ENCODE results near the gene HSPB6.

The HSPB6 gene

GRCh38 chr19:35713904-35714495 is 42.8 kb downstream of the HSPB6 start:
- no peak for TF ChIP-seq CTCF (conservative IDR thresholded peaks at IDR 0.05; ENCODE audit: low read depth, low read length)
- H3K27ac ChIP-seq, result no peak overlapping the region
- H3K4me1 ChIP-seq (ENCODE audit: low read depth, poor library complexity, severe bottlenecking), result peaks cover 7% of the 10 kb centered on the region
- H3K27me3 ChIP-seq (ENCODE audit: insufficient read depth, low read depth), result peaks cover 11% of the 10 kb centered on the region; the same call in 1 of the 2 replicates
- no peak overlapping the region for H3K4me3 ChIP-seq (IDR thresholded peaks at IDR 0.05; ENCODE audit: insufficient read depth, low read depth, low read length)
- no peaks in the 10 kb centered on the region for H4K20me1 ChIP-seq (ENCODE audit: insufficient read depth)
- no peak overlapping the region for H2AFZ ChIP-seq (ENCODE audit: low read depth)
- H3K79me2 ChIP-seq (ENCODE audit: insufficient read depth, low read depth), result peaks cover 9% of the 10 kb centered on the region
- H3K4me2 ChIP-seq, result no peak overlapping the region
- no peaks in the 10 kb centered on the region for H3K36me3 ChIP-seq (ENCODE audit: insufficient read depth)
- no peak overlapping the region for H3K9ac ChIP-seq

GRCh38 chr19:35713506-35713850 is 43.4 kb downstream of the HSPB6 start:
- Histone ChIP-seq H4K20me1 (ENCODE audit: insufficient read depth) (no peaks in the 10 kb centered on the region), H3K27ac (no peak overlapping the region), H3K4me1 (ENCODE audit: low read depth, poor library complexity, severe bottlenecking) (peaks cover 6% of the 10 kb centered on the region), H3K79me2 (ENCODE audit: insufficient read depth, low read depth) (peaks cover 4% of the 10 kb centered on the region), H2AFZ (ENCODE audit: low read depth) (no peak overlapping the region), H3K4me2 (no peak overlapping the region), H3K4me3 (IDR thresholded peaks at IDR 0.05; ENCODE audit: insufficient read depth, low read depth, low read length) (no peak overlapping the region), H3K27me3 (ENCODE audit: insufficient read depth, low read depth) (peaks cover 16% of the 10 kb centered on the region; the same call in 1 of the 2 replicates), H3K9ac (no peak overlapping the region), H3K36me3 (ENCODE audit: insufficient read depth) (no peaks in the 10 kb centered on the region)
- no peak for TF ChIP-seq CTCF (conservative IDR thresholded peaks at IDR 0.05; ENCODE audit: low read depth, low read length)

GRCh38 chr19:35712567-35713505 is 44.0 kb downstream of the HSPB6 start:
- Histone ChIP-seq H3K27me3 (ENCODE audit: insufficient read depth, low read depth) (peaks cover 23% of the 10 kb centered on the region), H3K36me3 (ENCODE audit: insufficient read depth) (no peaks in the 10 kb centered on the region), H4K20me1 (ENCODE audit: insufficient read depth) (no peaks in the 10 kb centered on the region), H3K79me2 (ENCODE audit: insufficient read depth, low read depth) (no peaks in the 10 kb centered on the region), H3K4me3 (IDR thresholded peaks at IDR 0.05; ENCODE audit: insufficient read depth, low read depth, low read length) (no peak overlapping the region), H3K27ac (no peak overlapping the region), H3K4me2 (no peak overlapping the region), H2AFZ (ENCODE audit: low read depth) (no peak overlapping the region), H3K9ac (no peak overlapping the region), H3K4me1 (ENCODE audit: low read depth, poor library complexity, severe bottlenecking) (peaks cover 6% of the 10 kb centered on the region)
- TF ChIP-seq CTCF (conservative IDR thresholded peaks at IDR 0.05; ENCODE audit: low read depth, low read length), result no peak

GRCh38 chr19:35710784-35711723 is 45.8 kb downstream of the HSPB6 start:
- peaks cover 33% of the 10 kb centered on the region for H3K27me3 ChIP-seq (ENCODE audit: insufficient read depth, low read depth)

More at GRCh38 chr19:35710784-35711723, 45.8 kb downstream of the HSPB6 start:
- H2AFZ ChIP-seq (ENCODE audit: low read depth), result no peak overlapping the region
- H3K27ac ChIP-seq, result no peak overlapping the region
- H4K20me1 ChIP-seq (ENCODE audit: insufficient read depth), result no peaks in the 10 kb centered on the region
- no peak overlapping the region for H3K9ac ChIP-seq
- H3K79me2 ChIP-seq (ENCODE audit: insufficient read depth, low read depth), result no peaks in the 10 kb centered on the region
- peaks cover 4% of the 10 kb centered on the region for H3K4me1 ChIP-seq (ENCODE audit: low read depth, poor library complexity, severe bottlenecking)
- H3K4me2 ChIP-seq, result no peak overlapping the region
- H3K4me3 ChIP-seq (IDR thresholded peaks at IDR 0.05; ENCODE audit: insufficient read depth, low read depth, low read length), result no peak overlapping the region
- H3K36me3 ChIP-seq (ENCODE audit: insufficient read depth), result no peaks in the 10 kb centered on the region
- no peak for TF ChIP-seq CTCF (conservative IDR thresholded peaks at IDR 0.05; ENCODE audit: low read depth, low read length)

Measured in KMS-11 (cell line).